GM21717 (cell line): ENCODE results near the gene PNLDC1.
"Not testable (repeated sequence)": the region's sequence is repeated elsewhere in the genome, so short reads cannot be mapped to it uniquely, and the experiment has no call there.

Source experiments
- ATAC-seq: cut with Tn5 transposase; IDR thresholded peaks from one replicate; pipeline ENCODE4 v1.9.1; 2021; ENCODE audit warnings: mild to moderate bottlenecking, moderate library complexity; ENCODE audit not compliant: unreplicated experiment

PNLDC1 gene

DNA sequence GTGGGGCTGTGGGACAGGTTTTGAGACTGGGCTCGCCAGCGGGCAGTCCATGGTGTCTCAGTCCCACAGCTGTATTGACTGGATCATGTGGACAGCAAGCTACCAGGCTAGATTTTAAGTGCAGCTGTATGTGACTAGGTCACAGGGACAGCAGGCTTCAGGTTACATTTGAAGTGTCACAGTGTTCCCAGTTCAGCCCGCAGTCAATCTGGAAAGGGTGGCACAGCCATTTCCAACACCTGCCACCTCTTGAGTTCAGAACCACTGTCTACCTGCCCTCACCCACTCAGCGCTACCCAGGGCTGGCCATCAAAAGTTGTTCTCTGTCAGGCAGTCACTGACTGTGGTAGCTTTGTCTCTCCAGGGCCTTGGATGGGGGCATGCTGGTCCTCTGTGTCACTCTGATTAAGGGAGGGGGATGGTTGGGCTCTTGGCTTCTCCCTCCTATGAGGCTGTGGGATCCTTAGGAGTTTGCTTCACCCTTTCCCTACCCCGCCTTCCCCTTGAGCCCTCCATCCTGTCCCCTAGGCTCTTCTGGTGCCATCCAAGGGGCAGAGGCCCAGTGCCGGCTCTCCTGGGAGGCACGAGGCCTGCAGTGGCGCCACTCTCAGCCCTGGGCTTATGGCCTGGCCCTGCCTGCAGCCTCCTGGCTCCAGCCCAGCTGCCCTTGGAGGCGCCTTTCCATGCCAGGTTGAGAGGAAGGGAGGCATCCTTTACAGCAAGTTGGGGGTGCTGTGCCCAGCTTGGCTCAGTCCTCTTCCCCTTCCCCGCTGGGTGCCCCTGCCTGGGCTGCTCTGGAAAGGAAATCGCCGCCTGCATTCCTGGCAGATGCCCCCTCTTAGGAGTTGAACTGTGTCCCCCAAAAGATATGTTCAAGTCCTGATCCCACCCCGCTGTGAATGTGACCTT lies 44.9 kb downstream of the PNLDC1 start:
- no peak for ATAC-seq

DNA sequence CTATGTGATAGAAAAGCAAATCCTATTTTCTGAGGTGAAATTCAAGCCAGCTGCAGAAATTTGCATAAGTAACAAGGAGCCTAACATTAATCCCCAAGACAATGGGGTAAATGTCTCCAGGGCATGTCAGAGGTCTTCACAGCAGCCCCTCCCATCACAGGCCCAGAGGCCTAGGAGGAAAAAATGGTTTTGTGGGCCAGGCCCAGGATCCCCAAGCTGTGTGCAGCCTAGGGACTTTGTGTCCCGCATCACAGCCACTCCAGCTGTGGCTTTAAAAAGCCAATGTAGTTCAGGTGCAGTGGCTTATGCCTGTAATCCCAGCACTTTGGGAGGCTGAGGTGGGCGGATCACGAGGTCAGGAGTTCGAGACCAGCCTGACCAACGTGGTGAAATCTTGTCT lies 48.5 kb downstream of the PNLDC1 start:
- ATAC-seq, result not testable (repeated sequence)

DNA sequence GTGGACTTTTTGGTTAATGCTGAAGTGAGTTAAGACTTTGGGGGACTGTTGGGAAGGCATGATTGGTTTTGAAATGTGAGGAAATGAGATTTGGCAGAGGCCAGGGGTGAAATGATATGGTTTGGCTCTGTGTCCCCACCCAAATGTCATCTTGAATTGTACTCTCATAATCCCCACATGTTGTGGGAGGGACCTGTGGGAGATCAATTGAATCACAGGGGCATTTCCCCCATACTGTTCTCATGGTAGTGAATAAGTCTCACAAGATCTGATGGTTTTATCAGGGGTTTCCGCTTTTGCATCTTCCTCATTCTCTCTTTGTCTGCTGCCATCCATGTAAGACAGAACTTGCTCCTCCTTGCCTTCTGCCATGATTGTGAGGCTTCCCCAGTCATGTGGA lies 49.8 kb downstream of the PNLDC1 start:
- not testable (repeated sequence) for ATAC-seq

GRCh38 chr6:159852877-159853276 lies 52.8 kb downstream of the PNLDC1 start:
- no peak for ATAC-seq

GRCh38 chr6:159853754-159854153 lies 53.7 kb downstream of the PNLDC1 start:
- no peak for ATAC-seq

GRCh38 chr6:159854959-159855358 lies 54.9 kb downstream of the PNLDC1 start:
- no peak for ATAC-seq

DNA sequence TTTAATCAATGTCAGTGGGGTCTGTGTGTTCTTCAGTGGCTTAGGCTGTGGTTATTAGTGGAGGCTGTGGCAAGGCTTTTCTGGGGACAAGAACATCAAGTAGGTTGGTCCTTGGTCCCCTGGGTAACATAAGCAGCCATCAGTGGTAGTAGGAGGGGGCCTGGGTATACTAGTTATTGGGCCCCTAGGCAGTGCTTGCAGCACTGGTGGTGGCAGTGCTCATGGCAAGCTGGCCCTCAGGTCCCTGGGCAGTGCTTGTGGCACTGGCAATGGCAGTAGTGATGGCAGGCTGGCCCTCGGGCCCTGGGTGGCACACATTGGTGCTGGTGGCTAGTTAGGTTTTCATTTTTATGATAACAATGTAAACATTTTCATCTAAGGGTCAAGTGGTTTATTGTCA lies 58.2 kb downstream of the PNLDC1 start:
- no peak for ATAC-seq

GRCh38 chr6:159860482-159860881 lies 60.4 kb downstream of the PNLDC1 start:
- no peak for ATAC-seq

GRCh38 chr6:159862103-159862502 lies 62.0 kb downstream of the PNLDC1 start:
- ATAC-seq, result no peak

DNA sequence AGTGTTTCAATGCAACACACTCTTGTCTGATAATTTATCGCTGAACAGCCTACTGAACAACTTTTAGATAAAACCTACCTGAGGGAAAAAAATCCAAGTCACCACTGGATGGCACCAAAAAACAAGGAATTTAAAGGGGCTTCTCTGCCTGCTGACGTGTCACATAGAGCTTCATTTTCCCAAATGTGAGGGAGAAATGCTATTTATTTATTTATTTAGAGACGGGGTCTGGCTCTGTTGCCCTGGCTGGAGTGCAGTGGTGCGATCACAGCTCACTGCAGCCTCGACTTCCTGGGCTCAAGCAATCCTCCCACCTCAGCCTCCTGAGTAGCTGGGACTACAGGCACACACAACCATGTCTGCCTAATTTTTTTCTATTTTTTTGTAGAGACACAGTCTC lies 63.3 kb downstream of the PNLDC1 start:
- not testable (repeated sequence) for ATAC-seq

DNA sequence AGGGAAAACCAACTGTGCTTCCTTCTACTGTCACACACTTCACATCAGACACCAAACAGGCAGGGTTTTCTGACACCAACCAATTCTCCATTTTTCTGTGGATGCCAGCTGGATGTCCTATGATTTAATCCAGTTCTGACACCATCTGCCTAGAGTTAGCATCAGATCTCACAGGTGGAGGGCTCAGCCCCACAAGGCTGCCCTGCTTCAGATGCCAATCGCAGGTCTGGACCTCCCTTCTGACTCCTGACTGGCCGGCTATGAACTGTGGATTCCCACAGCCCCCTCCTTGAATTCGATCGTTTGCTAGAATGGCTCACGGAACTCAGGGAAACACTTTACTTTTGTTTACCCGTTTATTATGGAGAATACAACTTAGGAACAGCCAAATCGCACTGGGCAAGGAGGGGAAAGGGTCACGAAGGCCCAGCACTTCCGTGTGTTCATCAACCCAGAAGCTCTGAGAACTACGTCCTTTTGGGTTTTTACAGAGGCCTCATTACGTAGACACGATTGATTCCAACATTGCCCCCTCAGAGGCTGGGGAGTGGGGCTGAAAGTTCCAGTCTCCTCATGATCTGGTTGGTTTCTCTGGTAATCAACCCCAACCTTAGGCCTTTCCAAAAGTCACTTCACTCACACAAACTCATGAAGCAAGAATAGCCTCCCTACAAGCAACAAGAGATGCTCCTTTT lies 65.3 kb downstream of the PNLDC1 start:
- no peak for ATAC-seq

DNA sequence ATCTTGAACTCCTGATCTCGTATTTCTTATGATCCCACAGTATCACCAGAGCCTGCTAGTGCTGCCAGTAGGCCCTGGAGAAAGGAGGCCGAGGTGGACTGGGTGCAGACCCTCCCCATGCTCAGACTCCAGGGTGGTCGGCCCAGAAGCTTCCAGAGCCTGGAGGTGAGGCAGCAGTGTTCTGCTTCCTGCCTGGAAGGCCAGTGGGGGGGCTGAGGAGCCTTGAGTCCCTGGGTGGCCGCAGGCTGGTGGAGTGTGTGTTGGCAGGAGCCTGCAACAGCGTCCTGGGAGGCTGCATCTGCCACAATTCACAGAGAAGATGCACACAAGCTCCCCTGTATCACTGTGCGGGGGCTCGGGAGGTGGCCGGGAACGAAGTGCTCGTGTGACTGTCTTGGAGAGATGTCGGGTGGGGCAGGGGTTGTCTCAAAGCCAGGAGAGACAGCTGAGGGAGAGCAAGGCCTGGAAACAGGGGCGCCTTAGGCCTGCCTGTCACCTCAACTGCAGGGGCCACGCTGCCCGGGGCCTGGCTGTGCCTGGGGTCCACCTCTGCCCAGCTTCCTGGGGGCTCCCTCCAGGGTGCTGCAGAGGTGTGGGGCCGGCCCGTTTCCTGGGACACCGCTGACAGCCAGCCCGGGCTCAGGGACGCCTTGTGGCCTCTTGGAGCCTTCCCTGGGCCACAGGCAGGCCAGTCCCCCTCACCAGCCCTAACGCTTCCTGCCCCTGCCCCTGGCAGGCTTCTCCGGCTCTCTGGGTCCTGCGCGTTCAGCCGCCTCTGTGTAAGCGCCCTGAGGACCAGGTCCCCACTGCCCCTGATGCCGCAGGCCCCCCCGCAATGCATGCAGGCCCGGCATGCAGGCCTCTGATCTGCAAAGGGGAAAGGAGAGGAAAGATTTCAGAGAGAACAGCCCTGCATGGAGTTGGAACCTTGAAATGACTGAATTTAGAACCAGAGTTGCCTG lies 66.5 kb downstream of the PNLDC1 start:
- ATAC-seq, result no peak
